22Rv1 (cell line): Measurements from ENCODE around the gene LIPA.

Experiments used
- H3K27ac ChIP-seq: fragments of 450-650 bp; 2 replicates; pipeline ENCODE4 v1.5.1; 2017
- ZFX ChIP-seq: fragments of 450-650 bp; IDR thresholded peaks from 2 replicates; pipeline ENCODE4 v1.6.1; 2017; ENCODE audit warnings: antibody characterized with exemption, borderline replicate concordance
- TF ChIP-seq, protein P1 (sequence below): fragments of 450-650 bp; IDR thresholded peaks from 2 replicates; pipeline ENCODE4 v1.5.1; 2017; ENCODE audit warnings: mild to moderate bottlenecking

LIPA gene

DNA sequence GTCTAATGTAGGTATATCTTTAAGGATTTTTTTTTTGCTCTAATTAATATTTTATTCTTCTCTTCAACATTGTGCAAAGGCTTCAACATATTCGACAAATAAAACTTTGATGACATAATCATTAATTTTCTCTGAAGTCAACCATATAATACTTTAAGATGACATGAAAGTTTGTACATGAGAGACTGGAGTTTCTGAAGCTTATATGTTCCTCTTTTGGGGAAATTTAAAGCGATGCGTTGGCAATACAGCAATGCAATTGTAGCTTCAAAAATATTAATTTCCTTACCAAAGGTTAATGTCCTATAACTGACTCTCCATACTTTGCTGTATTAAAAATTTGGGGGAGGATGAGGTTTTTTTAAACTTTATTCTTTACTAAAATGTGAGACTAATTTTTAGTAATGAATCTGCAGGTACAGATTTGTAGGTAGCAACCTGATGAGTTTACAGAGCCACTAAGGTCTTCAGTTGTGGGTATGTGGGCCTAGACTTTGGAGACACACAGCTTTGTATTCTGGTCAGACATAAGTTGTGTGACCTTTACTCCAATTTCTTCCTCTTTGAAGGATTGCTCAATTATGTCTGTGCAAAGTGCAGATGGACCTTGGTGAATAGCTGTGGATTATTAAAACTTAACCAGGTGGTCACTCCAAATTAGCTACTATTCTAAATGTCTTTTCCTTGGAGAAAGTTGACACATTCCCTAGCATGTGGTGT lies 18.0 kb upstream of the LIPA start:
- H3K27ac ChIP-seq = no peak overlapping the region
- TF ChIP-seq, protein P1, sequence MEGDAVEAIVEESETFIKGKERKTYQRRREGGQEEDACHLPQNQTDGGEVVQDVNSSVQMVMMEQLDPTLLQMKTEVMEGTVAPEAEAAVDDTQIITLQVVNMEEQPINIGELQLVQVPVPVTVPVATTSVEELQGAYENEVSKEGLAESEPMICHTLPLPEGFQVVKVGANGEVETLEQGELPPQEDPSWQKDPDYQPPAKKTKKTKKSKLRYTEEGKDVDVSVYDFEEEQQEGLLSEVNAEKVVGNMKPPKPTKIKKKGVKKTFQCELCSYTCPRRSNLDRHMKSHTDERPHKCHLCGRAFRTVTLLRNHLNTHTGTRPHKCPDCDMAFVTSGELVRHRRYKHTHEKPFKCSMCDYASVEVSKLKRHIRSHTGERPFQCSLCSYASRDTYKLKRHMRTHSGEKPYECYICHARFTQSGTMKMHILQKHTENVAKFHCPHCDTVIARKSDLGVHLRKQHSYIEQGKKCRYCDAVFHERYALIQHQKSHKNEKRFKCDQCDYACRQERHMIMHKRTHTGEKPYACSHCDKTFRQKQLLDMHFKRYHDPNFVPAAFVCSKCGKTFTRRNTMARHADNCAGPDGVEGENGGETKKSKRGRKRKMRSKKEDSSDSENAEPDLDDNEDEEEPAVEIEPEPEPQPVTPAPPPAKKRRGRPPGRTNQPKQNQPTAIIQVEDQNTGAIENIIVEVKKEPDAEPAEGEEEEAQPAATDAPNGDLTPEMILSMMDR = no peak
- no peak for TF ChIP-seq ZFX

DNA sequence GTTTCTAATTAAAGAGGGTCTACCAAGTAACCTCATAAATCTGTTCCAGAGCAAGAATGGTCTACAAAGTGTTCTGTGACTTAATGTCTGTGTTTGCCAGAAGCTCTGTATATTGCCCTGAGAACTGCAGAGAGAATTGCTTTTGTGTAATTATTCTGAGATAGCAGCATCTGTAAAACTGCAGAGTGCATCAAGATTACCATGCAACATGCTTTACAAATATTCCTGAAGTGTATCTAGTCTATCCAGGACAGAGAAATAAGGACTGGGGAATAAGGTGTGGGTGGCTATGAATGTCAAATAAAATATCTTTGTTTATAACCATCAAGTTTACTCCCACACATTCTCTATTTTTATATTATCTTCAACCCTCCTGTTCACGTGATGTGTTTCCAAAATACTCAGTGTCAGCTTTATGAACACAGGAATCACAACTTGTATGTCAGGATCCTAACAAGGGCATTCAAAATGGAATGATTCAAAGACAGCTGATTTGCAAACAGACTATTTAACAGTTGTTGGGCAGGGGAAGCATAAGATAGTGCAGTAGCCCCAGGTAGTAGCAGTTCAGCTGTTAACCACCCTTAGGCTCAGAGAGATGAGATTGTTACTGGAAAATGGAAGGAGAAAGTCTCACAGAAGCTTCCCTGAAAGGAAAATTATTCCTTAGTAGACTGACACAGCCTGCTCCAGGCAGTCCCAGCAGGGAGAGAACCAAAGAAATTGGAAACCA lies 15.3 kb upstream of the LIPA start:
- TF ChIP-seq, protein P1 = no peak
- TF ChIP-seq ZFX = no peak
- H3K27ac ChIP-seq = no peak overlapping the region

DNA sequence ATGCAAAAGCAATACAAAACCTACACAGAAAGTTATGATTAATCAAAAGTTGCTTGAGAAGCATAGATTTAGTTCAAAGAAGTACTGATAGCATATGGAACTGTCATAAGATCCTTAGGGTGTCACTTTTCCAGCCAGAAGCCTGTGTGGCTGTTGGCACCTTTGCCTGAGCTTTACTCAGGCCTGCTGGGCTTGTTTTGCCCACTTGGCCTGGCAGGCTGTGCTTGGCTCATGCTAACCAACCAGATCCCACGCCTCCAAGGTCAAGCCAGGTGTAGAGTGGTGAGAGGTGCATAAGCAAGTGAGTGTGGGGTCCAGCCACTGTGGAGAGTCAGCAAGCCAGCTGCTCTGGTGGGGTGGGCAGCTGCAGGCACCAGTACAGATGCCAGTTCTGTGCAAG lies 12.0 kb upstream of the LIPA start:
- no peak overlapping the region for H3K27ac ChIP-seq

DNA sequence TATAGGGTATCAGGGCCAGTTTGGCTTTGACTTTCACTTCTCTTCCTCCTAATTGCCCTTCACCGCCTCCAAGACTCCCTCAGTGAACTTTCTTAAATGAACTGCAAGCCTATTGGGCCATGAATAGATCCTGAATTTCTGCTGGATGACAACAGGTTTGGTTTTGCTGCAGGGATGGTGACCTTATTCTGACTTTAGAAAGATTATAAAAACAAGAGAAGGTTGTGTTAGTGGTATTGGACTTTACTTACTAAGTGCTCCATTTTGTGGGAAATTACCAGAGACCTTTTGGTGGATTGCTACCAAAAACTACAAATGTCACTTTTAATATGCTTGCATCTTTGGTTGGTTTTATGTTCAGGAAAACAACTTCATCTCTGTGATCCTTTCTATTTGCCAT lies 11.5 kb upstream of the LIPA start:
- no peak for TF ChIP-seq ZFX
- TF ChIP-seq, protein P1 = no peak
- H3K27ac ChIP-seq = no peak overlapping the region

More for the DNA sequence above, 12.0 kb upstream of the LIPA start:
- TF ChIP-seq, protein P1 = no peak
- no peak for TF ChIP-seq ZFX

DNA sequence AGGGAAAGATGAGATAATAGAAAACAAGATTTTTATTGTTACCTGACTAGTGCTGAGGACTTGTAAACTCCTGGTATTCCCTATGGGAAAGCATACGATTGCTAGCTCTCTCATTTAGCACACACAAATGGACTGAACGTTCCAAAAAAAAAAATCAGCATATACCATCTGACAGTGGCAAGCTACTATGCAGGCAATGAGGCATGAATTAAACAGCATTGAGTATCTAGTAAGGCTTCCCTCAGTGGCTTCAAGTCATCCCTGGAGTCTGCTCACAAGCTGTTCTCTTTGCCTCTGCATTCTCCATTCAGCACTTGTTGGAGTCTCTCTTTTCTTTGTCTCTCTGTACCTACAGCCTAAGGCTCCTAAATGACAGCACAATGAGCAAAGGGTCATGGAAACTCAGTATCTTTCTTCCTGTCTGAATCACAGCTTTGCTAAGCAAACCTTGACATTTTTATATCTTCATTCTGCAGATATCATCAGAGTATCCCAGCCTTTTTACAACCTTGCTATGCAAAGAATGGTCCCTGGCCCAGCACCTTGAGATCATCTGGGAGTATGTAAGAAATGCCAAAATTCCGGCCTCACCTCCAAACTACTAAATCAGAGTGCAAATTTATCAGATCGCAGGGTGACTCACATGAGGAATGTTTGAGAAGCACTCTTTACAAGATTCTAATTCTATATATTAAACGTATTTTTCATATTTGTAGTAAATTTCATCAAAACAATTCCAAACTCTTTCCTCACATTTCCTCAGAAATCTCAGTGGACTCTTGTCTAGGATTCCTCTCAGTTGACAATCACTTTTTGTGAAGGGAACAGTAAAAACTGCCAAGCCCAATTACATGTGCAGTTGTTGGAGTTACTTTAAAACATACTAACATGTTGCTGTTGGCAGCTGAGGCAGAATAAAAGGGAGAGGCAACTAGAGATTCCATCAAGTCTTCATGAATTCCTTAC lies 10.8 kb upstream of the LIPA start:
- TF ChIP-seq ZFX = no peak
- TF ChIP-seq, protein P1 = no peak
- H3K27ac ChIP-seq = no peak overlapping the region

DNA sequence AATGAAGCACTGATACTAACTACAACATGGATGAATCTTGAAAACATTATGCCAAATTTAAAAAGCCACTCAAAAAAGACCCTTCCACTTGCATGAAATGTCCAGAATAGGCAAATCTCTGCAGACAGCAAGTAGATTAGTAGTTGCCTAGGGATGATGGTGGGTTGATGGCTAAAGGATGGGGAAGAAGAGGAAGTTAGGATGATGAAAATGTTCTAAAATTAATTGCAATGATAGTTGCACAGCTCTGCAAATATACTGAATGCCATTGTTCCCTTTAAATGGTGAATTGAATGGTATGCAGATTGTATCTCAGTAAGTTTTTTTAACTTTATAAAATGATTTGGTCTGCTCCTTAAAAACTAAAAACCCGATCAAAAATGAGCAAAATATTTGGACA lies 7.3 kb upstream of the LIPA start:
- H3K27ac ChIP-seq = no peak overlapping the region
- TF ChIP-seq, protein P1 = no peak
- TF ChIP-seq ZFX = no peak
